Right renal pelvis (tissue), 4 donors: ENCODE results near the gene TCP10L. TPM values are rescaled to one million over a fixed set of nuclear protein-coding genes. Genes with fewer than 3 reads are reported as not detected.
A peak's percentile ranks its signal among the peaks of the same experiment; 100 is the strongest.
"Not testable (repeated sequence)": the region's sequence is repeated elsewhere in the genome, so short reads cannot be mapped to it uniquely, and the experiment has no call there.

Source experiments
- DNase-seq, 4 donors: peaks; one replicate each; pipeline ENCODE4 v3.0.0-alpha.2; 2013; ENCODE audit warnings: low read depth in 4 of 4, low spot score in 3 of 4, missing footprints in 1 of 4
- polyA plus RNA-seq, 4 donors: library from polyadenylated mRNA; unstranded; fragments of 120-200 nt; gene quantifications; one replicate each; pipeline ENCODE4 v1.2.1, GENCODE V29; 2013; ENCODE audit not compliant: insufficient read length in 4 of 4

TCP10L gene
- polyA plus RNA-seq, 4 donors, result 1.7 to 2.3 (median 2.1) TPM

DNA sequence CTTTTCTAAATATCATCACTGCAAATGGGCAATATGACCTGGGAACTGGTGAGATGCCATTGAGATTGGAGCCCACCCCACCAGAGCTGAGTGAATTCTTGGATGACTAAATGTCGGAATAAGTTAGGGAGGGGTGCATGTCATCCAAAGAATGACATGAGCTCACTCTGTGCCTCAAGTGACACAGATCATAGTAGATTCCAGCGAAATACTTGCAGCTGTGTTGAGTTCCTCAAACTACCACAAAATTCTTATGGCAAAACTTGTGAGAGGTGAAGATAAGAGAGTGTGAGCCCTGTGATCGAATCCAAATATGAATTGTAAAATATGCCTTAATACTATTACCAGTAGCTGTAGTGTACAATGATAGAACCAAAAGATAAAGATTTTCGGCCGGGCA lies 2.3 kb upstream of the TCP10L start:
- no peak for DNase-seq

DNA sequence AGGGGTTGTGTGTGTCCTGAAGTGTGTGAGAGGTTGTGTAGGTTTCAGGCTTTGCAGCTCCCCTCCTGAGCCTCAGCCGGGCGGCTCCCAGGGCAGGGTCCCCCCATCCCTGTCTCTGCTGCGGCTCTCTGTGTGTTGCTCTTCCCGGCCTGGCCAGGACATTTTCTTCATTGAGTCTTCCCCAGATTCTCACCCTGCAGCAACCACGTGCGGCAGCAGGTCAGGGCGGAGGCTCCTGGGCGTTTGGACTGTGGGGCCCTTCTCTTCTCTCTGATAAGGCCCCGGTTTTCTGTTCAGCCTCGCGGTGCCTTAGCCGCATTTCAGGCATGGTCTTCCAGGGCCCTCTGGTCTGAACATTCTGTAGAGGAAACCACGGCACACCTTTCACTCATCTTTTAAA lies 1.8 kb upstream of the TCP10L start:
- no peak for DNase-seq

DNA sequence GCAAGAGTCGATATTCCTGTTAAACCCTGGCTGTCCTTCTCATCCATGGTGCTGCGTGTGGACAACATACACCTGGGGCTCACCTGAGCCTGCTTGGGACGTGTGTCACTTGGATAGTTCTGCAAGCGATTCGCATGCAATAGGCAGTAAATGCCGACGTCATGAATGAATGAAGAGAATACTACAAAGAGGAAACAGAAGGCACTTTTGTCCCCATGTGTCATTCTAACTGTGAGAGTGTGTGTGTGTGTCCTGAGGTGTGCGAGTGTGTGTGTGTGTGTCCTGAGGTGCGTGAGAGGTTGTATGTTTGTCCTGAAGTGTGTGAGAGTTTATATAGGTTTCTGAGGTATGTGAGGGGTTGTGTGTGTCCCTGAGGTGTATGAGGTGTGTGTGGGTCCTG lies 647 bp upstream of the TCP10L start:
- no peak for DNase-seq

DNA sequence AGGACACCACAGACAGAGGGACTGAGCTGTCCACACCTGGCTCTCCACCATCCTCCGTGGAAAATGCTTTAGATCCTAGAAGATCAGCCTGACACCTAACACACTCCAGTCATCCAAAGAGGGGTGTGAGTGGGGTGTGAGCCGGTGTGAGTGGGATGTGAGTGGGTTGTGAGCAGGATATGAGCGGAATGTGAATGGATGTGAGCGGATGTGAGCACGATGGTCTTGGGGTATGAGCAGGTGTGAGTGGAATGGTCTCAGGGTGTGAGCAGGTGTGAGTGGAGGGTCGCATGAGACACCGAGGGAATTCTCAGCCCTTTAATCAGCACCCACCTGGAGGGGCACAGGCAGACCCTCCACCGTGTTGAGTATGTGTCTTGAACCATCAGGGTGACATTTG lies 851 bp downstream of the TCP10L start:
- DNase-seq, result no peak

DNA sequence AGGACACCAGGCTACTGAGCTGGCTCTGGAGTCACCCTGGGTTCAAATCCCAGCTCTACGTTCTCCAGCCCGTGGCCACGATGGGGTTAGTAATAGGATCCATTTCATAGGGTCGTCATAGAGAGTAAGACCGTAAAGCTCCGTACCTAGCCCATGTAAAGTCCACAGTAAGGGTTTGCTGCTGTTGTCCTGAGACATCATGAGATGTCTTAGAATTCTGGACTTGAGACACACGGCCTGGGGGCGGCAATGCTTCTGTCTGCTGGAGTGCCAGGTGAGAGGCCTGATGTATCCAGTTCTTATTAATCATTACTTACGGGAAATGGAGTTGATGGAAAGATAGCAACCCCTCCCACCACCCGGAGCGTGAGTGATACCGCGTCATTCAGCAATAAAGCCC lies 3.6 kb downstream of the TCP10L start:
- DNase-seq, result no peak

DNA sequence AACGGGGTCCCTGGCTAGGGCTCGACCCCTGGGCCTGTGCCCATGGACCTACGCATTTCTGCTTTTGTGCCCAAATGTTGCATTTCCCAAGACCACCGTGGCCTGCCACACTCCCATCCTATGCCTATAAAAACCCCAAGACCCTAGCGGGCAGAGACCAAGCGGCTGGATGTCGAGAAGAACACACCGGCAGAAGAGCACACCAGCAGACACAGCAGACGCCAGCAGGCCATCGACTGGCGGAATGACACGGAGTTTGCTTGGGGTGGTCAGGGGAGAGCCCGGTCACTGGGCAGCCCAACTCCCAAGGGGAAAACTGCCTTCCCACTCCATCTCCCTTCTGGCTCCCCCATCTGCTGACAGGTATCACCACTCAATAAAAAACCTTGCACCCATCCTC lies 4.4 kb downstream of the TCP10L start:
- no peak for DNase-seq

DNA sequence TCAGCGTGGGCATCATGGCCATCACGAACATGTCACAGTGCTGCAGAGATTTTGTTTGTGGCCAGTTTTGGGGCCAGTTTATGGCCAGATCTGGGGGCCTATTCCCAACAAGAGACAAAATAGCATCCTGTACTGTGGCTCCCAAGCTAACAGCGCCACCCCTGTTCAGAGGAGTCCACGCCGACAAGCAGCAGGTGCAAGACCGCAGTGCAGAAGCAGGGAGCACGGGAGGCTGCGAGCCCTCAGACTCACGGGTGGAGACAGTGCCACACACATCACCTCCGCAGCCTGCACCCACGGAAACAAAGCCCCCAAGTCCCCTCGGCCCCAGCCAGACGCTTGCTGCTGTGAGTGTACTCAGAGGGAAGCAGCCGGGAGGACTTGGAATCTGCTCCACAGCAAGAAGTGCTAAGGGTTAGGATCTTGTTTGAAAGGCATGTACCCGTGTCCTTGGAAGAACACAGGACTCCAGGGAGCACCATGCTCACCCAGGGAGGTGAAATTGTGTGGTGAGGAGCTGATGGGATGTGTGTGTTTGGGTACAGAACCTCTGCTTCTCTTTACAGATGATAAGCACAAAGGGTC lies 7.1 kb downstream of the TCP10L start:
- no peak for DNase-seq

DNA sequence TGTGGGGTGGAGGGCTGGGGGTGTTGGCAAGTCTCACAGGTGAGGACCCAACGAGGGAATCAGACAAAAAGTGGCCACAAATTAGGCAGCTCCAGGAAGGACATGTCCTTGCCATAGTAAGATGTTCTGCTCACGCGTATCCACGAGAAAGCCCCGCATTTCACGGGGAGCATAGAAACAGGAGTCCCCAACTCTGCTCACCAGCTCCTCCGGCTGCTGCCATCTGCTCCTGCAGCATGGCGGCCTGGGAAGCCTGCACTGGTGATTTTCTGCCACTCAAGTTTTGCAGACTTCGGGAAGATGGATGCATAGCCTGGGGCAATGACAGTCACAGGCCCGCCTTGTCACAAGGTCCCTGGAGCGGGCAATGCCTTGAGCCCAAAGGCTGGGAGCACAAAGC lies 9.3 kb downstream of the TCP10L start:
- no peak for DNase-seq

DNA sequence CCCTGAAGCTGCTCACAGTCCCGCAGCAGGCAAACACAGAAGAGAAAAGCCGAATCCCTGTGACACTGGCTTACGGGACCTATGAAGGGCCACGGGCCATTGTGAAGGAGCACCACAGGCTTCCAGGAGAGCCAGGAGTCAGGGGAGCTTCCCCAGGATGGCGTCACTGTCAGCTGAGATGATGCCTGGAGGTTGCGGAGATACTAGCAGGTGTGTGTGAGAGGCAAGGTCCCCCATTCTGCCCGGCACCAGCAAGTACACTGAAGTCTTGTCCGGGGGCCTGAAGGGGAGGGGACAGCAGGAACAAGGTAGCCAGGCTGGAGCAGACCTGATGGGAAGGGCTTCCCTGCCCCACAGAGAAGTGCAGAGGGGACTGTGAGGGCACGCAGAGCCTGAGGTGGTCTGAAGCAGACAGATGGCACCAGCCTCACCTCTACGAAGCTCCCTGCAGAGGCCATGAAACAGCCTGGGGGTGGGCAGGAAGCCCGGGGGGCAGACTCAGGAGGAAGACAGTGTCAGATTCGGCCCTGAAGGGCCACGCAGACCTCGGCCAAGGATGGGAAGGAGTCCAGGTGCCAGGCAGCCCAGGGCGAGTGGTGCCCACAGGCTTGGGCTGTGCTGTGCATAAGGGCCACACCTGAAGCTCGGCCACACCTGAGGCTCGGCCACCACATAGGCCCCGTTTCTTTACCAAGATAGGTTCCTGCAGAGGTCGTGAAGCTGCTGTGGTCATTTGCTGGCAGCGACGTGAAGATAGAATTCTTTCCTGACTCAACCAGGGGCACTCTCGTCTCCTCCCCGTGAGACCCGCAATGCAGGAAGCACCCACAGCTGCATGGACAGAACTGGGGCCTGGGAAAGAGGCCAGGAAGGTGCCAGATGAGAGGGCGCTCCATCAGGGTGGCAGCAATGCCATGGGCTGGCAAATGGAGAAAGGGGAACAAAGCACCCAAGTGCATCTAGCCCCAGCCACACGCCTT lies 10.1 kb downstream of the TCP10L start:
- no peak for DNase-seq

DNA sequence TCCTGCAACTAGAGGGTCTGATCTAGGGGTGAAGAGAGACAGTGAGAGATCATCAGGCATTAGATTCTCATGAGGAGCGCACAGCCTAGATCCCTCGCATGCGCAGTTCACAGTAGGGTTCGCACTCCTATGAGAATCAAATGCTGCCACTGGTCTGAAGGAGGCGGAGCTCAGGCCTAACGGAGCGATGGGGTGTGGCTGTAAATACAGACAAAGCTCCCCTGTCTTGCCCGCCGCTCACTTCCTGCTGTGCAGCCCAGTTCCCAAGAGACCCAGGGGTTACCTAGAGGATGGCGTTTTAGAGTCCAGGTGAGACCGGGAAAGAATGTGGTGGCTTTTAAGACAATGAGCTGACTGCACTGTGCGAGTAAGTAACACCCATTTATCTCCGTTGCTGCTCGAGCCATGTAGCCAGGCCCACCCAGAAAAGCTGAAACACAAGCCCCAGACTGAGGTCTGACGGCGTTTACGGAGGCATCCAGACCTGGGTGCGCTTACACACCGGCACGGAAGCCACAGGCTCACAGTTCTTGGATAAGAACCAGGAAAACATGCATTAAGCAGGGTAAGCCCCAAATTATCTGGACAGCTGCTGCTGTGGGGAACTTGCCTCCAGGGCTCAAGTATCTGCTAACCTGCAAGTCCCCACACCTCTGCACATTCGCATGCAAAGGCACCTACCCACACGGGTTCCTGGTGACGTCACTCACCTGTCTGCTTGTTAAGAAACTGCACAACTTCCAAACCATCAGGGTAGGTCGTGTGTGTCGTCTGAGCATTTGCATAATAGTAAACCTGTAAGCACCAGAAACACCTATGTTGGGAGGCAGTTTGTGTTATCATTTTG lies 12.5 kb downstream of the TCP10L start:
- no peak for DNase-seq

DNA sequence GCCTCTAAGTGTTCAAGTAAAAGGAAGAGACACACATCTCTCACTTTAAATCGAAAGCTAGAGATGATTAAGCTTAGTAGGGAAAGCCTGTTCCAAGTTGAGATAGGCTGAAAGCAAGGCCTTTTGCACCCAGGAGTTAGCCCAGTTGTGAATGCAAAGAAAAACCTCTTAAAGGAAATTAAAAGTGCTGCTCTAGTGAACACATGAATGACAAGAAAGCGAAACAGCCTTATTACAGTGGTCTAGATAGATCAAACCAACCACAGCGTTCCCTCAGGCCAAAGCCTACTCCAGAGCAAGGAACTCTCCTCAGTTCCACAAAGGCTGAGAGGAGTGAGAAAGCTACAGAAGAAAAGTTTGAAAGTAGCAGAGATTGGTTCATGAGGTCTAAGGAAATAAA lies 14.9 kb downstream of the TCP10L start:
- DNase-seq, result no peak

DNA sequence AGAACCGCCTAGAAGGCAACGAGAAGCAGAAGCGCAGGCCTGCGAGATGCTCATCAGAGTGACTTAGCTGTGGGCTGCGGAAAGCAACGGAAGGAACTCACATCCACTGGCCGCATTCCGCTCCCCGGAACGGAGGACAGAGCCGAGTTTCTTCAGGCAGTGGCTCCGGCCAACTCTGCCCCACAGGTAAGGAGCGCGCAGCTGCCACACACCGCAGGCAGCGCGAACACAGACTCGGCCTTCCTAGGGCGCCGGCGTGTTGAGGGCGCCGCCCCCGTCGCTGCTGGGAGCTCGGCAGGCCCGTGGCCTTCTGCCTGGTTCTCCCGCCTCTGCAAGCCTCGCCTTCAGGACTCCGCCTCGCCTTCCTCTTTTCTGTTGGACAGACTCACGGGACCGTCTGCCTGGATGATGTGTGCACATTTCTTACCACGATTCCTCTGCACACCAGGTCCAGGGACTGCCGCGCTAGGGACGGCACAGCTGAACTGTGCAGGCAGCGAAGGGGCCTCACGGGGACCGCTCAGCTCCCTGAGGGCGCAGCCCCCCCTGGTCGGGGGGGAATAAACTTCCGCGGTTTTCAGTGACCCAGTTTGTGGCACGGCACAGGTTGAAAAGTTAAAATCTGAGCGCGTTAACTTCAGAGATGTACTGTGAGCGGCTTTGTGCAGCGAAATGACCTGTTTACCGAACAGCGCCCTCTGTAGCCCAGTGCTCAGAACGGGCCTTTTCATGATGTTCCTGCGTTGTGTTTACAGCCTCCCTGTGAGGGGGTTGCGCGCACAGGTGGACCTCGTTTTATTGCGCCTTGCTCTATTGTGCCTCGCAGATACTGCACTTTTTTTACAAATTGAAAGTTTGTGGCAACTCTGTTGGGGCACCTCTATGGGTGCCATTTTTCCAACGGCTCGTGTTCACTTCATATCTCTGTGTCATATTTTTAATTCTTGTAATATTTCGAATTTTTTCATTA lies 15.8 kb downstream of the TCP10L start:
- peak; percentile 71 to 87 (median 77) for DNase-seq

DNA sequence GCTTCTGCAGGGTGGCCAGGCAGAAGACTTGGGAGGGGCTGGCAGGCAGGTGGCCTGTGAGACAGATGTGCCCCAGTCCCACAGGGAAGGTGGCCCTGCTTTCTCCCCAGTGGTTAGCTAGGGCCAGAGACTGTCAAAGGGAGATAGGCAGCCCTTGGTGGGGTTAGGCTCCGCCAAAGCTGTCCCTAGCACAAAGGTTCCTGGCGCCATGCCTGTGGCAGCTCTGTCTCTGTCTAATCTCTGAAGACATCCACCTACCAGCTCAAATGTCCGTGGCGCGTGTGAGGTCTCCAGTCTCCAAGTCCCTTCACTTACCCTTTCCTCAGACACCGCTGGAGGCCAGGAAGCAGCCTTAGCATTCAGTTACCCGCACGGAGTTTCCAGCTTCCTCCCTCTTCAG lies 17.7 kb downstream of the TCP10L start:
- no peak for DNase-seq

DNA sequence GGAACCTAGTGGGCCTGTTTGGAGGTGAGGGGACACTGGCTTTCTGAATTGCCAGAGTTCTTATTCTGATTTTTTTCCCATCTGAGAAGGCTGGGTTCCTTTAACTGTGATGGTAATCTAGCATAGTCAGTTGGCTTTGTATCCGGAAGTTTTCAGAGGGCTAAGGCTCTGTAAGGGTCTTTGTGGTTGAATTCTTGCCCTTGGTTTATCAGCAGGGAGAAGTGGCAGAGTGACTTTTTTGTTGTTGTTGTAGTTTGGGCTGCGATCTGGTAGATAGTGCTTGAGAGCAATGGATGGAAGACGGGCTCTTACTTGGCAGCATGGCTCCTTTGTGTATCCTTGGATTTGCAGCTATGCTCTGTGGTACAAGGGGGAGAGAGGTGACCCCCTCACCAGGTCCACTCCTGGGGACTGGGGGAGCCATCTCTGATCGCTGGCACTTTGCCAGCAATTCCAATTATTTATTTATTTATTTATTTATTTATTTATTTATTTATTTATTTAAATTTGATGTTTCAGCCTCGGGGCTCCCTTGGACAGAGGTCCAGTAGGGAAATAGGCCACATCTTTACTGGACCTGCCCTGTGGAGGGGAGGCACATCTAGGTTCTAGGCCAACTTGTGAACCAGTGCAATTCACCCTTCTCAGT lies 18.5 kb downstream of the TCP10L start:
- no peak for DNase-seq

DNA sequence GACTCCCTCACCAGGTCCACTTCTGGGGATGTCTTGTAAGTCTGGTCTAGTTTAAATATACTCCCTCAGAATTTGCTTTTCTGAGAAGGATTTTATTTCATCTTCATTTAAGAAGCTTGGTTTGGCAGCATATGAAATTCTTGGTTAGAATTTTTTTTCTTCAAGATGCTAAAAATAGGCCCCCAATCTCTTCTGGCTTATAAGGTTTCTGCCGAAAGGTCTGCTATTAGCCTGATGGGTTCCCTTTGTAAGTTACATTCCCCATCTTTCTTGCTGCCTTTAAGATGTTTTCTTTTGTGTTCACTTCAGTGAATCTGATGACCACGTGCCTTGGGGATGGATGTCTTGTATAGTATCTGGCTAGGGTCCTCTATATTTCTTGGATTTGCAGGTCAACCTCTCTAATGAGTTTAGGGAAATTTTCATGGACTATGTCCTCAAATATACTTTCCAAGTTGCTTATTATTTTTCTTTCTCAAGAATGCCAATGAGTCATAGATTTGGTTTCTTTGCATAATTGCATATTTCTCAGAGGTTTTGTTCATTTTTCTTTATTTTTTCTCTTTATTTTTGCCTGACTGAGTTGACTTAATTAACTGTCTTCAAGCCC lies 19.4 kb downstream of the TCP10L start:
- no peak for DNase-seq

DNA sequence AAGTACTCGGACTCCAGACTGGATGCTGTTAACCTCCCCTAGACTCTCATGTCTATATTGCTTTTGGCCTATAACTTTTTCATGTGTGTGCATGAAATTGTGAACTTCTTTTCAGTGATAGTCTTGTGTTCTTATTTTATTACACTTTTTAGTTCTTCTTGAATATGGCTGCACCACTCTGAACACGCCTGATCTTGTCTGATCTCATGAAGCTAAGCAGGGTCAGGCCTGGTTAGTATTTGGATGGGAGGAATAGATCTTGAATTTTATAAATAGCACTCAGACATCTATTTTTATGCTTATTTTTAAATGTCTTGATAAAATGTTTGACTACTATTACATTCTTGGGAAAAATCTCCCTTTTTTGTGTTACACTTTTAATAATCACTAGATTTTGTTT lies 22.4 kb downstream of the TCP10L start:
- DNase-seq, result no peak

DNA sequence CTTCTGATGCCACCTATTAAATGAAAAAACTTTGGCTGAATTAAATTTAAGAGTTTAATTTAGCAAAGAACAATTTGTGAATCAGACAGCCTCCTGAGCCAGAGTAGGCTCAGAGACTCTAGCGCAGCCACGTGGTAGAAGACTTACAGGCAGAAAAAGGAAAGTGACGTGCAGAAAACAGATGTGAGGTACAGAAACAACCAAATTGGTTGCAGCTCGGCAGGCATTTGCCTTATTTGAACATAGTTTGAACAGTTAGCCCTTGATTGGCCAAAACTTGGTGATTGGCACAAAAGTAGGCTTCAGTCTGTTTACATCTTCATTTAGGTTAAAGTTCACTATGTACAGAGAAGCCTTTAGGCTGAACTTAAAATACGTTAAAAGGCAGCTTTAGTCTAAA lies 22.9 kb downstream of the TCP10L start:
- no peak for DNase-seq

DNA sequence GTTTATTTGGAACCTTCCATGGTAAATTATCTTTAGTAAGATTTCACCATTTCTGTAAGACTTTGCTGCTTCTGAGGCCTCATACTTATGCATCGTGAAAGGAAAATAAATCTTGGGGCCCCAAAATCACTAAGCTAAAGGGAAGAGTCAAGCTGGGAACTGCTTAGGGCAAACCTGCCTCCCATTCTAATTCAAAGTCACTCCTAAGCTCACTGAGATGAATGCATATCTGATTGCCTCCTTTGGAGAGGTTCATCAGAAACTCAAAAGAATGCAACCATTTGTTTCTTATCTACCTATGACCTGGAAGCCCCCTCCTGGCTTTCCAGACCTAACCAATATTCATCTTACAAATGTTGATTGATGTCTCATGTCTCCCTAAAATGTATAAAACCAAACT lies 23.8 kb downstream of the TCP10L start:
- DNase-seq, result not testable (repeated sequence)

DNA sequence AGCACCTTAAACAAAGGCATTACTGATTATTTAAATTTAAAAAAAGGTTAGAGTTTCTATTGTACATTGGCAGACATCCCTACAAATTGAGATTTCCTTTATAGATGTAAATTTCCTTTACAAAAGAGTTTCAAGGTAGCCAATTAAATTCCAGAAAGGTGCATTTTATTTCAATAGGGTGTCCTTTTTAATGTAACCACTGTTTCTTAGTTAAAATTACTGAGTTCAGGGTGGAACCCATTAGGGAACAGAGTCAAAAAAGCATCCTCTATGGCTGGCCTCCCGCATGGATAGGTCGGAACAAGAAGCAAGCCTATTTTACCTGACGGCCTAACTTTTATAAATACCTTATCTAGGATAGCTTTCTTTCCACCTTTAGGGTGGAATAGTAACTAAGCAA lies 24.4 kb downstream of the TCP10L start:
- no peak for DNase-seq
